K562 (cell line): ENCODE measurements around the gene NADK. TPM values are rescaled to one million over a fixed set of nuclear protein-coding genes. Genes with fewer than 3 reads are reported as not detected.

ENCODE experiments used
- FOXK2 ChIP-seq, 2 experiments: fragments of 450-650 bp; IDR thresholded peaks in 1 of 2; conservative IDR thresholded peaks in 1 of 2; 2 replicates each; pipeline ENCODE4 v1.6.1; 2016; ENCODE audit warnings: low read depth in 2 of 2, mild to moderate bottlenecking in 1 of 2
- GATA2 ChIP-seq: sonication (generic); formaldehyde crosslinking; IDR thresholded peaks from 2 replicates; pipeline ENCODE4 v1.4.0; 2020; ENCODE audit warnings: mild to moderate bottlenecking, missing genetic modification reagents
- GTF2E2 ChIP-seq: fragments of 200-800 bp; sonication (Bioruptor generic); IDR thresholded peaks from 2 replicates; pipeline ENCODE4 v1.6.1; 2016; ENCODE audit warnings: missing genetic modification characterization, missing compliant biosample characterization
- MYC ChIP-seq, 2 experiments: fragments of 250-450 bp in 1 of 2; sonication (Bioruptor Pico) in 1 of 2; IDR thresholded peaks; 2 replicates each; pipeline versions ENCODE4 v1.5.1 to v1.6.1; 2012 to 2021; ENCODE audit warnings: low read depth in 2 of 2, borderline replicate concordance in 1 of 2, improper control_type of control experiment in 1 of 2, low read length in 1 of 2, mild to moderate bottlenecking in 1 of 2, moderate library complexity in 1 of 2
- NFYB ChIP-seq: IDR thresholded peaks from 2 replicates; pipeline ENCODE4 v1.6.1; 2011; ENCODE audit warnings: mild to moderate bottlenecking, moderate library complexity; ENCODE audit not compliant: insufficient read length; ENCODE audit errors: extremely low read depth
- NONO ChIP-seq, 2 experiments: fragments of 200-400 bp in 1 of 2; fragments of 450-650 bp in 1 of 2; formaldehyde crosslinking in 1 of 2; IDR thresholded peaks; 2 replicates each; pipeline ENCODE4 v1.6.1; 2017; ENCODE audit warnings: low read depth in 2 of 2, mild to moderate bottlenecking in 2 of 2, moderate library complexity in 2 of 2, low read length in 1 of 2
- PHF8 ChIP-seq: fragments of 200-600 bp; sonication (generic); IDR thresholded peaks from 2 replicates; pipeline ENCODE4 v1.6.1; 2012; ENCODE audit warnings: mixed run types, mild to moderate bottlenecking, inconsistent platforms, low read length, moderate library complexity, borderline replicate concordance
- RFX7 ChIP-seq: fragments of 250-450 bp; sonication (Bioruptor Pico); IDR thresholded peaks from 2 replicates; pipeline ENCODE4 v1.5.1; 2021; ENCODE audit warnings: mild to moderate bottlenecking
- TEAD4 ChIP-seq, 2 experiments: sonication (generic) in 1 of 2; formaldehyde crosslinking in 1 of 2; IDR thresholded peaks; 2 replicates each; pipeline versions ENCODE4 v1.6.1 to v1.8.0; 2012 to 2022; ENCODE audit warnings: borderline replicate concordance in 1 of 2, inconsistent platforms in 1 of 2, low read length in 1 of 2, mild to moderate bottlenecking in 1 of 2, missing genetic modification reagents in 1 of 2
- ZNF644 ChIP-seq: fragments of 200-800 bp; sonication (Bioruptor generic); IDR thresholded peaks from 2 replicates; pipeline ENCODE4 v1.6.1; 2016; ENCODE audit warnings: low read depth, missing genetic modification characterization, missing compliant biosample characterization
- polyA plus RNA-seq, 8 experiments: library from polyadenylated mRNA; depleted of rRNA in 4 of 8; stranded (reverse) in 5 of 8; unstranded in 3 of 8; fragments of >200 nt; fragmentation: Nextera tagmentation in 2 of 8; fragmentation: Illumina TruSeq in 1 of 8; extraction: Ambion mirVana in 2 of 8; extraction: Trizol in 1 of 8; gene quantifications; 2 replicates each; pipeline versions ENCODE4 v1.2.1 to v1.2.3, GENCODE V29; 2011 to 2014; ENCODE audit warnings: inconsistent platforms in 1 of 8, missing spikeins in 1 of 8
- total RNA-seq, 7 experiments: library from RNA; depleted of rRNA in 6 of 7; stranded (reverse); fragments of >200 nt in 6 of 7; fragmentation: Illumina TruSeq in 2 of 7; extraction: Trizol in 2 of 7; gene quantifications; 2 replicates each; pipeline versions ENCODE4 v1.2.1 to v1.2.3, GENCODE V29; 2011 to 2021; ENCODE audit warnings: low replicate concordance in 1 of 7
- TF ChIP-seq, protein P1 (sequence below): fragments of 450-650 bp; formaldehyde crosslinking; IDR thresholded peaks from 2 replicates; pipeline ENCODE4 v1.4.0; 2020; ENCODE audit warnings: mild to moderate bottlenecking, moderate library complexity
- TF ChIP-seq, protein P2 (sequence below), 2 experiments: fragments of 200-800 bp in 1 of 2; sonication (Bioruptor generic) in 1 of 2; sonication (generic) in 1 of 2; formaldehyde crosslinking in 1 of 2; IDR thresholded peaks in 1 of 2; conservative IDR thresholded peaks in 1 of 2; 2 replicates each; pipeline versions ENCODE4 v1.5.0 to v1.6.1; 2016 to 2020; ENCODE audit warnings: missing compliant biosample characterization in 1 of 2, missing genetic modification characterization in 1 of 2, missing genetic modification reagents in 1 of 2
- TF ChIP-seq, protein P3 (sequence below): sonication (generic); formaldehyde crosslinking; IDR thresholded peaks from 2 replicates; pipeline ENCODE4 v1.8.0; 2022; ENCODE audit warnings: missing genetic modification reagents, mild to moderate bottlenecking, moderate library complexity, borderline replicate concordance
- TF ChIP-seq, protein P4 (sequence below): fragments of 150-350 bp; IDR thresholded peaks from 2 replicates; pipeline ENCODE4 v1.6.1; 2014; ENCODE audit warnings: low read depth, mild to moderate bottlenecking, low read length, borderline replicate concordance

Gene NADK
- total and polyA plus RNA-seq, 9 of the 15 experiments (the other 6 are each of a cell fraction or from before 2014, with no cell fraction given): 1.5 to 135 (median 75.1) TPM

- TF ChIP-seq, protein P1, sequence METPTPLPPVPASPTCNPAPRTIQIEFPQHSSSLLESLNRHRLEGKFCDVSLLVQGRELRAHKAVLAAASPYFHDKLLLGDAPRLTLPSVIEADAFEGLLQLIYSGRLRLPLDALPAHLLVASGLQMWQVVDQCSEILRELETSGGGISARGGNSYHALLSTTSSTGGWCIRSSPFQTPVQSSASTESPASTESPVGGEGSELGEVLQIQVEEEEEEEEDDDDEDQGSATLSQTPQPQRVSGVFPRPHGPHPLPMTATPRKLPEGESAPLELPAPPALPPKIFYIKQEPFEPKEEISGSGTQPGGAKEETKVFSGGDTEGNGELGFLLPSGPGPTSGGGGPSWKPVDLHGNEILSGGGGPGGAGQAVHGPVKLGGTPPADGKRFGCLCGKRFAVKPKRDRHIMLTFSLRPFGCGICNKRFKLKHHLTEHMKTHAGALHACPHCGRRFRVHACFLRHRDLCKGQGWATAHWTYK (CRISPR knock-in tag): peak; percentile 22; the same call in 1 of the 2 replicates
- TF ChIP-seq NONO (IDR thresholded peaks at IDR 0.05; ENCODE audit: low read depth in 2 of 2, low read length in 1 of 2): peak in 1 of 2 experiments; percentile 81; a peak in 1 of 4 replicates
- no peak for TF ChIP-seq NFYB
- peak; percentile 81 for TF ChIP-seq MYC (IDR thresholded peaks at IDR 0.05; ENCODE audit: low read depth, low read length)
- TF ChIP-seq MYC (CRISPR knock-in tag; IDR thresholded peaks at IDR 0.05; ENCODE audit: borderline replicate concordance, low read depth): peak; percentile 50; the same call in 1 of the 2 replicates
- TF ChIP-seq, protein P2, sequence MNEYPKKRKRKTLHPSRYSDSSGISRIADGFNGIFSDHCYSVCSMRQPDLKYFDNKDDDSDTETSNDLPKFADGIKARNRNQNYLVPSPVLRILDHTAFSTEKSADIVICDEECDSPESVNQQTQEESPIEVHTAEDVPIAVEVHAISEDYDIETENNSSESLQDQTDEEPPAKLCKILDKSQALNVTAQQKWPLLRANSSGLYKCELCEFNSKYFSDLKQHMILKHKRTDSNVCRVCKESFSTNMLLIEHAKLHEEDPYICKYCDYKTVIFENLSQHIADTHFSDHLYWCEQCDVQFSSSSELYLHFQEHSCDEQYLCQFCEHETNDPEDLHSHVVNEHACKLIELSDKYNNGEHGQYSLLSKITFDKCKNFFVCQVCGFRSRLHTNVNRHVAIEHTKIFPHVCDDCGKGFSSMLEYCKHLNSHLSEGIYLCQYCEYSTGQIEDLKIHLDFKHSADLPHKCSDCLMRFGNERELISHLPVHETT (CRISPR knock-in tag; conservative IDR thresholded peaks at IDR 0.05 in 1 of 2, IDR thresholded peaks at IDR 0.05 in 1 of 2): peak in 1 of 2 experiments; percentile 62; a peak in 1 of 4 replicates
- no peak for TF ChIP-seq GATA2 (CRISPR knock-in tag)
- TF ChIP-seq, protein P3, sequence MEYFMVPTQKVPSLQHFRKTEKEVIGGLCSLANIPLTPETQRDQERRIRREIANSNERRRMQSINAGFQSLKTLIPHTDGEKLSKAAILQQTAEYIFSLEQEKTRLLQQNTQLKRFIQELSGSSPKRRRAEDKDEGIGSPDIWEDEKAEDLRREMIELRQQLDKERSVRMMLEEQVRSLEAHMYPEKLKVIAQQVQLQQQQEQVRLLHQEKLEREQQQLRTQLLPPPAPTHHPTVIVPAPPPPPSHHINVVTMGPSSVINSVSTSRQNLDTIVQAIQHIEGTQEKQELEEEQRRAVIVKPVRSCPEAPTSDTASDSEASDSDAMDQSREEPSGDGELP (CRISPR knock-in tag): peak; percentile 98
- TF ChIP-seq GTF2E2 (tag): no peak
- no peak for TF ChIP-seq RFX7 (CRISPR knock-in tag)
- 0 out of 4 replicates have a peak, but pooled peaks of 1 of the 2 experiments have one; percentile 26 for TF ChIP-seq FOXK2 (conservative IDR thresholded peaks at IDR 0.05 in 1 of 2, IDR thresholded peaks at IDR 0.05 in 1 of 2; ENCODE audit: low read depth in 2 of 2)
- TF ChIP-seq TEAD4 (IDR thresholded peaks at IDR 0.05; ENCODE audit: low read length): peak; percentile 43
- no peak for TF ChIP-seq TEAD4 (CRISPR knock-in tag; IDR thresholded peaks at IDR 0.05; ENCODE audit: borderline replicate concordance)
- no peak; the same call in 1 of the 2 replicates for TF ChIP-seq ZNF644 (tag)
- TF ChIP-seq, protein P4, sequence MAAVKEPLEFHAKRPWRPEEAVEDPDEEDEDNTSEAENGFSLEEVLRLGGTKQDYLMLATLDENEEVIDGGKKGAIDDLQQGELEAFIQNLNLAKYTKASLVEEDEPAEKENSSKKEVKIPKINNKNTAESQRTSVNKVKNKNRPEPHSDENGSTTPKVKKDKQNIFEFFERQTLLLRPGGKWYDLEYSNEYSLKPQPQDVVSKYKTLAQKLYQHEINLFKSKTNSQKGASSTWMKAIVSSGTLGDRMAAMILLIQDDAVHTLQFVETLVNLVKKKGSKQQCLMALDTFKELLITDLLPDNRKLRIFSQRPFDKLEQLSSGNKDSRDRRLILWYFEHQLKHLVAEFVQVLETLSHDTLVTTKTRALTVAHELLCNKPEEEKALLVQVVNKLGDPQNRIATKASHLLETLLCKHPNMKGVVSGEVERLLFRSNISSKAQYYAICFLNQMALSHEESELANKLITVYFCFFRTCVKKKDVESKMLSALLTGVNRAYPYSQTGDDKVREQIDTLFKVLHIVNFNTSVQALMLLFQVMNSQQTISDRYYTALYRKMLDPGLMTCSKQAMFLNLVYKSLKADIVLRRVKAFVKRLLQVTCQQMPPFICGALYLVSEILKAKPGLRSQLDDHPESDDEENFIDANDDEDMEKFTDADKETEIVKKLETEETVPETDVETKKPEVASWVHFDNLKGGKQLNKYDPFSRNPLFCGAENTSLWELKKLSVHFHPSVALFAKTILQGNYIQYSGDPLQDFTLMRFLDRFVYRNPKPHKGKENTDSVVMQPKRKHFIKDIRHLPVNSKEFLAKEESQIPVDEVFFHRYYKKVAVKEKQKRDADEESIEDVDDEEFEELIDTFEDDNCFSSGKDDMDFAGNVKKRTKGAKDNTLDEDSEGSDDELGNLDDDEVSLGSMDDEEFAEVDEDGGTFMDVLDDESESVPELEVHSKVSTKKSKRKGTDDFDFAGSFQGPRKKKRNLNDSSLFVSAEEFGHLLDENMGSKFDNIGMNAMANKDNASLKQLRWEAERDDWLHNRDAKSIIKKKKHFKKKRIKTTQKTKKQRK: no peak
- peak; percentile 50; the same call in 1 of the 2 replicates for TF ChIP-seq PHF8
Measured at GRCh38 chr1:1758692-1759455, 19.4 kb downstream of the NADK start (continued).
